Measurements from ENCODE around the gene WDR44. TPM values are rescaled to one million over a fixed set of nuclear protein-coding genes. Genes with fewer than 3 reads are reported as not detected.
"Not testable (repeated sequence)": the region's sequence is repeated elsewhere in the genome, so short reads cannot be mapped to it uniquely, and the experiment has no call there.

Gene WDR44
- total and polyA plus RNA-seq, 12 donors, result 3.8 to 15.7 (median 13.8) TPM

- intact Hi-C loops (cut with DNase I), result no loop called here
- no peaks in the 10 kb centered on the region for H3K27me3 ChIP-seq
- no peak overlapping the region for H3K27ac ChIP-seq
- no peak overlapping the region for H3K4me3 ChIP-seq
- DNase-seq (no peak), ATAC-seq (no peak)
- WGBS, 2 donors, result 94 to 95% methylated on average over 4 of the region's 4 CpGs
- H3K36me3 ChIP-seq, result no peaks in the 10 kb centered on the region
- H3K4me1 ChIP-seq, result no peaks in the 10 kb centered on the region
- H3K9me3 ChIP-seq, result peaks cover 0 to 6% (median 0%) of the 10 kb centered on the region in 11 donors
- no peak for TF ChIP-seq CTCF (IDR thresholded peaks at IDR 0.05)
Observed at GRCh38 chrX:118475903-118476302, 130.0 kb downstream of the WDR44 start.

GRCh38 chrX:118480172-118480571 lies 134.3 kb downstream of the WDR44 start:
- ATAC-seq, result no peak
- TF ChIP-seq CTCF (IDR thresholded peaks at IDR 0.05), result no peak

GRCh38 chrX:118482384-118482783 lies 136.5 kb downstream of the WDR44 start:
- intact Hi-C loops (cut with DNase I); H3K27me3 ChIP-seq; DNase-seq; H3K4me3 ChIP-seq; H3K9me3 ChIP-seq; H3K27ac ChIP-seq; H3K4me1 ChIP-seq; H3K36me3 ChIP-seq; ATAC-seq: not testable (repeated sequence)
- 96 to 98% methylated on average over 4 of the region's 4 CpGs for WGBS, 2 donors

More at GRCh38 chrX:118480172-118480571, 134.3 kb downstream of the WDR44 start:
- no peak overlapping the region for H3K4me3 ChIP-seq
- WGBS, 2 donors, result 85 to 86% methylated on average over 1 of the region's 1 CpG
- H3K36me3 ChIP-seq, result no peaks in the 10 kb centered on the region
- intact Hi-C loops (cut with DNase I), result no loop called here
- no peaks in the 10 kb centered on the region for H3K4me1 ChIP-seq
- no peaks in the 10 kb centered on the region for H3K27me3 ChIP-seq
- DNase-seq, result no peak
- H3K27ac ChIP-seq, result no peak overlapping the region
- no peaks in the 10 kb centered on the region for H3K9me3 ChIP-seq

GRCh38 chrX:118484216-118484903 lies 138.5 kb downstream of the WDR44 start:
- DNase-seq (no peak), ATAC-seq (no peak)
- no peaks in the 10 kb centered on the region for H3K27me3 ChIP-seq
- intact Hi-C loops (cut with DNase I), result no loop called here
- H3K36me3 ChIP-seq, result no peaks in the 10 kb centered on the region
- TF ChIP-seq CTCF (IDR thresholded peaks at IDR 0.05), result no peak
- H3K9me3 ChIP-seq, result no peaks in the 10 kb centered on the region
- WGBS, 2 donors, result 86 to 89% methylated on average over 9 of the region's 9 CpGs
- H3K27ac ChIP-seq, result no peak overlapping the region
- H3K4me1 ChIP-seq, result no peaks in the 10 kb centered on the region
- H3K4me3 ChIP-seq, result no peak overlapping the region

- DNase-seq; H3K27ac ChIP-seq; H3K4me1 ChIP-seq; ATAC-seq; H3K36me3 ChIP-seq; H3K4me3 ChIP-seq; H3K27me3 ChIP-seq; H3K9me3 ChIP-seq; intact Hi-C loops (cut with DNase I): not testable (repeated sequence)
- WGBS, 2 donors, result 97 to 100% methylated on average over 1 of the region's 1 CpG
Observed at GRCh38 chrX:118486693-118487092, 140.8 kb downstream of the WDR44 start.

Data from heart right ventricle (tissue), 16 donors.